Panc1 (cell line): ENCODE results near the gene COQ8B. TPM values are rescaled to one million over a fixed set of nuclear protein-coding genes. Genes with fewer than 3 reads are reported as not detected.
A peak's percentile ranks its signal among the peaks of the same experiment; 100 is the strongest.

Experiments
- ATAC-seq: fragments of 200-7000 bp; cut with Tn5 transposase; 2 replicates; pipeline ENCODE4 v1.9.1; 2020; ENCODE audit warnings: mild to moderate bottlenecking, moderate library complexity
- BruUV-seq: library from RNA; stranded (reverse); fragments of 400-500 nt; replicated peaks from 2 replicates; lab custom pipeline; 2021; lab: Mats Ljungman, UMichigan
- CTCF ChIA-PET: fragments of 300-600 bp; sonication (Branson Sonifier 250); formaldehyde crosslinking; loops from one replicate; lab custom pipeline; 2022; ENCODE audit warnings: antibody characterized with exemption; lab: Charles Lee
- POLR2A ChIA-PET: fragments of 300-600 bp; sonication (Branson Sonifier 250); formaldehyde crosslinking; loops from one replicate; lab custom pipeline; 2022; ENCODE audit warnings: antibody characterized with exemption; lab: Charles Lee
- DNase-seq: peaks from one replicate; pipeline ENCODE4 v3.0.0-alpha.2; 2010; ENCODE audit warnings: low read depth, low spot score
- H3K27ac ChIP-seq: 2 replicates; pipeline ENCODE4 v1.5.1; 2011; ENCODE audit warnings: mild to moderate bottlenecking, low read length, inconsistent platforms
- H3K27me3 ChIP-seq: fragments of 200-500 bp; sonication (Bioruptor generic); 2 replicates; pipeline ENCODE4 v1.6.0; 2014; ENCODE audit warnings: low read length, inconsistent platforms; ENCODE audit not compliant: control insufficient read depth, insufficient read depth
- H3K36me3 ChIP-seq: fragments of 200-500 bp; sonication (Bioruptor generic); 2 replicates; pipeline ENCODE4 v1.5.1; 2014; ENCODE audit warnings: inconsistent platforms, mild to moderate bottlenecking, low read length, moderate library complexity; ENCODE audit not compliant: control insufficient read depth, insufficient read depth
- H3K4me1 ChIP-seq: 2 replicates; pipeline ENCODE4 v1.5.1; 2011; ENCODE audit warnings: inconsistent platforms, mild to moderate bottlenecking, low read length, moderate library complexity; ENCODE audit not compliant: control insufficient read depth, insufficient read depth
- H3K4me3 ChIP-seq, 2 experiments: 2 replicates each; pipeline ENCODE4 v1.5.1; 2011 to 2012; ENCODE audit warnings: low read depth in 2 of 2, low read length in 2 of 2, mild to moderate bottlenecking in 2 of 2, inconsistent platforms in 1 of 2, moderate library complexity in 1 of 2
- H3K9me3 ChIP-seq: fragments of 200-500 bp; sonication (Bioruptor generic); 2 replicates; pipeline ENCODE4 v1.5.1; 2014; ENCODE audit warnings: low read depth, mild to moderate bottlenecking, inconsistent platforms, low read length, moderate library complexity; ENCODE audit not compliant: control insufficient read depth, insufficient read depth
- CTCF ChIP-seq: fragments of 450-650 bp; IDR thresholded peaks from 2 replicates; pipeline ENCODE4 v1.5.1; 2017; ENCODE audit warnings: mild to moderate bottlenecking
- POLR2AphosphoS5 ChIP-seq: IDR thresholded peaks from 2 replicates; pipeline ENCODE4 v1.6.1; 2012; ENCODE audit warnings: mild to moderate bottlenecking, low read depth, low read length, moderate library complexity
- SIN3A ChIP-seq: IDR thresholded peaks from 2 replicates; pipeline ENCODE4 v1.6.1; 2012; ENCODE audit warnings: low read depth, mild to moderate bottlenecking, low read length, moderate library complexity, borderline replicate concordance; ENCODE audit not compliant: insufficient read depth
- TCF7L2 ChIP-seq: IDR thresholded peaks from 2 replicates; pipeline ENCODE4 v1.6.1; 2011; ENCODE audit warnings: mild to moderate bottlenecking, low read depth, low read length, inconsistent platforms
- in situ Hi-C: cut with HindIII; loops from 2 replicates; pipeline ENCODE4 v1.10.0; 2016; ENCODE audit warnings: low sequenced_read_pairs, low pct_unique_long_range_greater_than_20kb
- intact Hi-C: fragments of 100-400 bp; cut with micrococcal nuclease; formaldehyde crosslinking; loops from one replicate; pipeline ENCODE4 v1.10.0; 2022; ENCODE audit not compliant: unreplicated experiment
- total RNA-seq: library from RNA; stranded (reverse); gene quantifications from one replicate; pipeline ENCODE4 v1.2.1, GENCODE V29; 2021; ENCODE audit not compliant: unreplicated experiment
- TF ChIP-seq, protein P1 (sequence below), 2 experiments: IDR thresholded peaks; 2 replicates each; pipeline ENCODE4 v1.6.1; 2011 to 2012; ENCODE audit warnings: low read depth in 2 of 2, control low read depth in 1 of 2, low read length in 1 of 2, mild to moderate bottlenecking in 1 of 2, moderate library complexity in 1 of 2; ENCODE audit not compliant: insufficient read depth in 1 of 2

COQ8B gene
- total RNA-seq, 1 experiment from 2014 or later: 15.6 TPM

DNA sequence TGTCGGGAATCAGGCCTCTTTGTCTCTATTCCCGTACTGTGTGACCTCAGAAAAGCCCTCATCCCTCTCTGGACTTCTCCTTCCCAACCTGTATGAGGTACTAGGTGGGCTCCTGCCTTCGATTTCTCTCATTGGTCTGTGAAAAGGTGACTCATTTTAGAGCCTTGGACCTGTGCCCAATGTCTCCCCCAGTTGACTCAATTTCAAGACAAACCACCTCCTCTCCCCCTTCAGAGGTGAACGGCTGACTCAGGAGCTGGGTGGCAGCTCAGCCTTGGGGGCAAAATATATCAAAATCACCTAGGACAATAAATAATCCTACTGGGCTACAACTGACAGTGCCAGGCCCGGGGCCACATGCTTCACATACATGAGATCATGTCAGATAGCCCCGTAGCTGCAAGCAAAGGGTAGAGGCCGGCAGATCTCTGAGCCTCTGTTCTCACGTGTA lies 630 bp downstream of the COQ8B start:
- H3K36me3 ChIP-seq: peaks cover 3% of the 10 kb centered on the region; the same call in 1 of the 2 replicates
- no peak for DNase-seq
- H3K27ac ChIP-seq: peak overlapping the region; percentile 88
- no TSS peak for BruUV-seq
- POLR2A ChIA-PET: no interaction called here
- peaks cover 11% of the 10 kb centered on the region for H3K4me1 ChIP-seq
- CTCF ChIA-PET: interaction anchor here (0.5 kb wide), 1 partner anchor 412 kb away, joined by 3 read pairs; no protein-coding TSS in a partner anchor
- intact Hi-C loops (no loop called here), in situ Hi-C loops (no loop called here)
- ATAC-seq: no peak
- no peak for TF ChIP-seq TCF7L2
- TF ChIP-seq CTCF: no peak
- no peak for TF ChIP-seq SIN3A
- TF ChIP-seq, protein P1, sequence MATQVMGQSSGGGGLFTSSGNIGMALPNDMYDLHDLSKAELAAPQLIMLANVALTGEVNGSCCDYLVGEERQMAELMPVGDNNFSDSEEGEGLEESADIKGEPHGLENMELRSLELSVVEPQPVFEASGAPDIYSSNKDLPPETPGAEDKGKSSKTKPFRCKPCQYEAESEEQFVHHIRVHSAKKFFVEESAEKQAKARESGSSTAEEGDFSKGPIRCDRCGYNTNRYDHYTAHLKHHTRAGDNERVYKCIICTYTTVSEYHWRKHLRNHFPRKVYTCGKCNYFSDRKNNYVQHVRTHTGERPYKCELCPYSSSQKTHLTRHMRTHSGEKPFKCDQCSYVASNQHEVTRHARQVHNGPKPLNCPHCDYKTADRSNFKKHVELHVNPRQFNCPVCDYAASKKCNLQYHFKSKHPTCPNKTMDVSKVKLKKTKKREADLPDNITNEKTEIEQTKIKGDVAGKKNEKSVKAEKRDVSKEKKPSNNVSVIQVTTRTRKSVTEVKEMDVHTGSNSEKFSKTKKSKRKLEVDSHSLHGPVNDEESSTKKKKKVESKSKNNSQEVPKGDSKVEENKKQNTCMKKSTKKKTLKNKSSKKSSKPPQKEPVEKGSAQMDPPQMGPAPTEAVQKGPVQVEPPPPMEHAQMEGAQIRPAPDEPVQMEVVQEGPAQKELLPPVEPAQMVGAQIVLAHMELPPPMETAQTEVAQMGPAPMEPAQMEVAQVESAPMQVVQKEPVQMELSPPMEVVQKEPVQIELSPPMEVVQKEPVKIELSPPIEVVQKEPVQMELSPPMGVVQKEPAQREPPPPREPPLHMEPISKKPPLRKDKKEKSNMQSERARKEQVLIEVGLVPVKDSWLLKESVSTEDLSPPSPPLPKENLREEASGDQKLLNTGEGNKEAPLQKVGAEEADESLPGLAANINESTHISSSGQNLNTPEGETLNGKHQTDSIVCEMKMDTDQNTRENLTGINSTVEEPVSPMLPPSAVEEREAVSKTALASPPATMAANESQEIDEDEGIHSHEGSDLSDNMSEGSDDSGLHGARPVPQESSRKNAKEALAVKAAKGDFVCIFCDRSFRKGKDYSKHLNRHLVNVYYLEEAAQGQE (IDR thresholded peaks at IDR 0.05; ENCODE audit: insufficient read depth in 1 of 2, low read depth in 2 of 2, low read length in 1 of 2): no peak
- TF ChIP-seq POLR2AphosphoS5: no peak
- H3K9me3 ChIP-seq: no peaks in the 10 kb centered on the region
- peak overlapping the region; percentile 65 to 77 for H3K4me3 ChIP-seq
- H3K27me3 ChIP-seq: no peaks in the 10 kb centered on the region

GRCh38 chr19:40714441-40715299 lies 2.0 kb downstream of the COQ8B start:
- Histone ChIP-seq H3K27ac (peak overlapping the region; percentile 88), H3K9me3 (no peaks in the 10 kb centered on the region), H3K4me1 (peaks cover 11% of the 10 kb centered on the region), H3K27me3 (no peaks in the 10 kb centered on the region), H3K4me3 (peak overlapping the region; percentile 65 to 77), H3K36me3 (peaks cover 3% of the 10 kb centered on the region; the same call in 1 of the 2 replicates)
- in situ Hi-C loops: no loop called here
- POLR2A ChIA-PET: no interaction called here
- intact Hi-C loops: no loop called here
- peak; percentile 84 for ATAC-seq
- no TSS peak for BruUV-seq
- CTCF ChIA-PET: no interaction called here
- TF ChIP-seq, protein P1 (IDR thresholded peaks at IDR 0.05; ENCODE audit: insufficient read depth in 1 of 2, low read depth in 2 of 2, low read length in 1 of 2): no peak
- no peak for TF ChIP-seq SIN3A
- no peak for DNase-seq
